HG02840 (cell line): ENCODE measurements around the gene TCHP.

ENCODE experiments used
- ATAC-seq: cut with Tn5 transposase; IDR thresholded peaks from one replicate; pipeline ENCODE4 v1.9.1; 2021; ENCODE audit warnings: mild to moderate bottlenecking, moderate library complexity, moderate number of reproducible peaks; ENCODE audit not compliant: unreplicated experiment, low FRiP score

The TCHP gene

GRCh38 chr12:109931143-109931542 is 31.1 kb downstream of the TCHP start:
- no peak for ATAC-seq

- no peak for ATAC-seq
Observed at GRCh38 chr12:109932878-109933503, 32.9 kb downstream of the TCHP start.

GRCh38 chr12:109934026-109934425 is 34.0 kb downstream of the TCHP start:
- no peak for ATAC-seq

- no peak for ATAC-seq
Observed at GRCh38 chr12:109937371-109937770, 37.3 kb downstream of the TCHP start.

GRCh38 chr12:109938947-109939346 is 38.9 kb downstream of the TCHP start:
- ATAC-seq, result no peak

GRCh38 chr12:109939504-109939903 is 39.4 kb downstream of the TCHP start:
- ATAC-seq, result no peak

GRCh38 chr12:109940339-109940923 is 40.4 kb downstream of the TCHP start:
- ATAC-seq, result no peak

- no peak for ATAC-seq
Observed at GRCh38 chr12:109943811-109944210, 43.7 kb downstream of the TCHP start.

GRCh38 chr12:109944561-109945359 is 44.7 kb downstream of the TCHP start:
- ATAC-seq, result no peak

GRCh38 chr12:109946505-109946904 is 46.4 kb downstream of the TCHP start:
- ATAC-seq, result no peak

GRCh38 chr12:109946913-109947312 is 46.8 kb downstream of the TCHP start:
- no peak for ATAC-seq

GRCh38 chr12:109947521-109947920 is 47.4 kb downstream of the TCHP start:
- ATAC-seq, result no peak

GRCh38 chr12:109948368-109948767 is 48.3 kb downstream of the TCHP start:
- no peak for ATAC-seq

- ATAC-seq, result no peak
Observed at GRCh38 chr12:109949089-109949488, 49.0 kb downstream of the TCHP start.

GRCh38 chr12:109950625-109951024 is 50.6 kb downstream of the TCHP start:
- ATAC-seq, result no peak

GRCh38 chr12:109951136-109951535 is 51.1 kb downstream of the TCHP start:
- ATAC-seq, result no peak

GRCh38 chr12:109951751-109952150 is 51.7 kb downstream of the TCHP start:
- ATAC-seq, result no peak

GRCh38 chr12:109952160-109952858 is 52.2 kb downstream of the TCHP start:
- ATAC-seq, result no peak

- ATAC-seq, result no peak
Observed at GRCh38 chr12:109952873-109953272, 52.8 kb downstream of the TCHP start.

GRCh38 chr12:109953656-109954055 is 53.6 kb downstream of the TCHP start:
- ATAC-seq, result no peak

- no peak for ATAC-seq
Observed at GRCh38 chr12:109958374-109958773, 58.3 kb downstream of the TCHP start.
